Embryonic facial prominence (tissue), 1 donor: Measurements from ENCODE around the gene C3.
"Not testable (repeated sequence)": the region's sequence is repeated elsewhere in the genome, so short reads cannot be mapped to it uniquely, and the experiment has no call there.

Source experiments
- DNase-seq: peaks from one replicate; pipeline ENCODE4 v3.0.0-alpha.2; 2016; ENCODE audit errors: extremely low spot score

The C3 gene

DNA sequence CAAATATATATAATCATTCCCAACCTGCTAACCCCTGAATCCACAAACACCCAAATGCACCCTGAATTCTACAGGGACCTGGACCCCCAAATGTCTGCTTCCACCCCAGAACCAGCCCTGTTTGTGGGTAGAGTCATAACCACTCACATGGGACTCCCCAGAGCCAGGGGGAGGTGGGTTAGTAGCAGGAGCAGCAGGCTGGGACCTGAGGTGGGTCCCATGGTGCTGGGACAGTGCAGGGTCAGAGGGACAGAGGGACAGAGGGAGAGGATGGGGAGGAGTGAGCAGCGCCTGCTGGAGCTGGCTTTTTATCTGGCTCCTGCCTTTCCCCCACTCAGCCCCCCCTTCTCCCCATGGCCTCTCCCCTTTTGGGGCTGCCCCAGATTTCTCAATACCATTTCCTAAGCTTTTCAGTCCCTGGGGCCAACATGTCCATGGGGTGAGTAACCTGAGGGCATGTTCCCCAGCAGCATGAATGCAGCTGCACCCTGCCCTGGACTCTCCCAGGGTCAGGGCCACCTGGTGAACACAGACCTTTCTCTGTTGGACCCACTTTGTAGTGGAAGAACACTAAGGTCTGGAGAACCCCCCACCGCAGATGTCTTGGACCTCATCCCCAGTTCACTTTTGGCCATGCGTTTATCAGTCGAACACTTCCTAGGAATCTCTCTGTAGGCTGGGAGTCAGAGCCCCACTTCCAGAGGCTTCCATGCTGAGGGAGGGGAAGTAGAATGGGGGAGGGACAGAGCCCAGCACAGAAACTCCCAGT, at the start of gene C3:
Gene C3, minus strand, starts transcription at position 282 of the 769 bp plus-strand sequence. Its CDS starts 61 bp downstream, at position 221.
- no peak for DNase-seq

DNA sequence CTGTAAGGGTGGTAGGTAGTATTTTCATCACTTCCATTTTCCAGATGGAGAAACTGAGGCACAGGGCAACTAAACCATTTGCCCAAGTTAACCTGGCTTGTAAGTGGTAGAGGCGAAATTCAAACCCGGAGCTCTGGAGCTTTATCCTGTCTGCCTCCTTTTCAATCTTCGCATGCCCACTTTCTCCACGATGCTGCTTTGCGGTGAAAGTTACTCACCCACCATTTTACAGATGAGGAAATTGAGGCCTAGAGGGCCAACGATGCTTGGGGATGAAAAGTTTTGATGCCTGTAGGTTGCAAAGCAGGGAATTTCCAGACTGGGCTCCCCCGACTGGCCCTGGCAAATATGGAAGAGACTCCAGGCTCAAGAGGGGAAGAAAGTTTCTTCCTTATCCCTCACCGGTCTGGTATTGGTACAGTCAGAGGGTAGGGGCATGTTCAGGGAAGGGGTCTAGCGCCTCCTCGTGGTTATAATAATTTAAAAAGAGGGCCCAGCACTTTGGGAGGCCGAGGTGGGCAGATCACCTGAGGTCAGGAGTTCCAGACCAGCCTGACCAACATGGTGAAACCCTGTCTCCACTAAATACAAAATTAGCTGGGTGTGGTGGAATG, 48.7 kb upstream of the C3 start:
- no peak for DNase-seq

DNA sequence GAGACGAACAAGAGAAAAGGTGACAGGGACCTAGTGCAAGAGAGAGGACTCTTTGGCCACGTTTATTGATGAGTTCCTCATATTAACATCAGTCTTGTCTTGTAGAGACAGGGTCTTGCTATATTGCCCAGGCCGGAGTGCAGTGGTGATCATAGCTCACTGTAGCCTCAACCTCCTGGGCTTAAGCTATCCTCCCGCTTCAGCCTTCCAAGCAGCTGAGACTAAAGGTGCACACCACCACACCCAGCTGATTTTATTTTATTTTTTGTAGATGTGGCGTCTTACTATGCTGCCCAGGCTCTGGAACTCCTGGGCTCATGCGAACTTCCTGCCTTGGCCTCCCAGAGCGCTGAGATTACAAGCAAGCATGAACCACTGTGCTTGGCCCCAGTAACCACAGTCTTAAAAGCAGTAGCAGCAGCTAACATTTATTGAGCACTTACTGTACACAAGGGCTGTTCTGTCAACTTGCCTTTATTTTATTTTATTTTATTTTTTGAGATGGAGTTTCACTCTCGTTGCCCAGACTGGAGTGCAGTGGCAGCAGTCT, 47.9 kb upstream of the C3 start:
- DNase-seq: no peak

DNA sequence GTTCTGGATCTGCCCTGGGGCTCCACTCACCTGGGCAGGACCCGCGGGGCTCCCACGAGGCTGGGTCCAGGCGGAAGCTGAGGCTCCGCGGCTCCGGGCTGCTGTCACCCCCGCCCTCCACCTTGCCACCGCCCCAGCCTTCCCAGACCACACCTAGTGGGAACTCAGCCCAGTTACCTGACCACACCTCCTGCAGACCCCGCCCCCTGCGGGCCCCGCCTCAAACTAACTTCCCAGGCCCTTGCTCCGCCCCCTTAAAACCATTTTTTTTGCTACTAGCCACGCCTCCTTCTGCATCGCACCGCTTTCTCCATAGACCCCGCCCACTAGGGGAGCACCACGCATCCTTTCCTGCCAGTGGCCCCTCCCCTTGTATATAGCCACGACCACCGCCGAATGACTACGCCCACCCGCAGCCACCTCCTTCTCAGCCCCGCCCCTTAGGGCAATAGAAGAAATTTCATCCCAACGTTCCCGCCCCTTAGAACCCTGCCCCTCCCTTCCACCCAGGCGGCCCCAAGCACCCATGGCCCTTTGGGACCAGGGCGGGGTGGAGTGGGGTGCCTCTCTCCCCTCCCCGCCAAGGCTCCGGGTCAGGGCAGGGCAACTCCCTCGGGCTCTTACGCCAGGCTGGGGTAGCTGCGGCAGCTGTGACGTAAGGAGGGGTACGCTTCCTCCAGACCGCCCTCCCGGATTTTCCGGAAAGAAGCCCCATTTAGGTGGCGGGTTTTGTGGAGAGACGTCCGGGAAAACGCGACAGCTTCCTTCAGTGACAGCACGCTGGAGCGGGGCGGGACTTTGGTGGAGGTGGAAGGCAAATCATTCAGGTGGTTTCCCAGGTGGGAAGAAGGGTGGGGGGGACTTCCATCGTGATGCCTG, 47.1 kb upstream of the C3 start, which contains the start of gene SH2D3A:
Gene SH2D3A, minus strand, starts transcription at position 79 of the 879 bp plus-strand sequence. CDS start 3,687 bp downstream, outside the sequence.
- peak; percentile 48 for DNase-seq

DNA sequence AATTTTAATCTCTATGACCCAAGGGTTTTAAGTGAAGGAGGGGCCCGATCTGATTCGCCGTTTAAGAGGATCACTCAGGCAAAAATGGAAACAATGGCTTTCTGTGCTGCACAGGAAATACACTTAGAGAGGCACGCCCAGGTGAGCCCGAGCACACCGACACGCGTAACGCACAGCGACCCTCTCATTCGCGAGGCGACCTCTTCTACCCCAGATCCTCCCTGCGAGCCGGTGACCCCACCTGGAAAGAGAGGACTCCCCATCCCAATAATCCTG, 46.6 kb upstream of the C3 start:
- no peak for DNase-seq

DNA sequence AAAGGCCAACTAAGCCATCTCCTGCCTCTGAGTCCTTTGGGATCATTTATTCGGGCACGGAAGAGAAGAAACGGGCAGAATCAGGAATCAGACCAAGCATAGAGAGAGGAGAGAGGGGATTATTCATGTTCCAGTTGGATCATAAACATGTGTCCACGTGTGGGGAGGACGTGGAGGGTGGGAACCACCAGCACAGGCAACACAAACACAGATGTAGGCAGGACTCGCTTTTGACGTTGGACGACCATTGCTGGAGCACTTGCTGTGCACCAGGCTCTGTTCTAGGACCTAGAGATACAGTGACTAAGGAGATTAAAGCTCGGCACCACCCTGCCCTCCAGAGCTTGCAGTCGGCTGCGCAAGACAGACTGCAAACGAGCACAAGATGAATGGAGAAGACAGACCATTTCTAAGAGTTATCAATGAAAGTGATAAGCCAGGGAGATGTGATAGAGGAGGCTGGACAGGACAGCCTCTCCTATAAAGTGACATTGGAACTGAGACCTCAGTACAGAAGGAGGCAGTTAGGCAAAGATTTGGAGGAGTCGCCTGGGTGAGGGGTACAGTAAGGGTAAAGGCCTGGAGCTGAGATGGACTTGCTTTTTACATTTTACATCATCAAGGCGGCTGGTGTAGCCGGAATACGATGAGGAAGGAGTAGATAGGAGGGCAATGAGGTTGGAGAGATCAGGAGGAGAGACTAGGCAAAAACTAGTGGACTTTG, 46.1 kb upstream of the C3 start:
- DNase-seq: no peak

DNA sequence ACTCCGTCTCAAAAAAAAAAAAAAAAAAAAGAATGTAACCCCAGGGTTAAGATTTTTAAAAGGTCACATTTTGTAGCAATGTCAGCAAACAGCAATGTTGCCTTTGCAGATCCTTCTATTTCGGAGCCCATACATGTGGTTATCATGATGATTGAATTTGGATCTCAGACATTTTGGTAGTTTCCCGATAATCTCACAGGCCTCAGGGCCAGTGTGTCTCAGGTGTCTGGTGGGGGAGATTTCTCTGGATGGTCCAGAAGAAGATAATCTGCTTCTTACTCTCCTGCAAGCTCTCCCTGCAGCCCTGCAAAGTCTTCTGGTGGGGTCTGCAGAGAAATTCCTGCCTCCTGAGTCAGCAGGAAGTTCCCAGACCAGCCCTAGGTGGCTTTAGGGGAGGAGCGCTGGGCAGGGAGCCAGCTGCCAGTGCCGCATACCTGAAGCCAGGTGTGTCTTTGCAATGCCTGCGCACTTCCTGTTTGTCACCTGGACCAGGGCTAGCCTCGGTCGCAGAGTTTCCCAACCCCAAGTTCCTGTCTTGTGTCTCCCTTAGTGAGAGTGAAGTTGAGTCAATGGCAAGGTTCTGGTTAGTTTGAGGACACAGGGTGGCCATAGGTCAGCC, 45.4 kb upstream of the C3 start:
- DNase-seq: no peak

DNA sequence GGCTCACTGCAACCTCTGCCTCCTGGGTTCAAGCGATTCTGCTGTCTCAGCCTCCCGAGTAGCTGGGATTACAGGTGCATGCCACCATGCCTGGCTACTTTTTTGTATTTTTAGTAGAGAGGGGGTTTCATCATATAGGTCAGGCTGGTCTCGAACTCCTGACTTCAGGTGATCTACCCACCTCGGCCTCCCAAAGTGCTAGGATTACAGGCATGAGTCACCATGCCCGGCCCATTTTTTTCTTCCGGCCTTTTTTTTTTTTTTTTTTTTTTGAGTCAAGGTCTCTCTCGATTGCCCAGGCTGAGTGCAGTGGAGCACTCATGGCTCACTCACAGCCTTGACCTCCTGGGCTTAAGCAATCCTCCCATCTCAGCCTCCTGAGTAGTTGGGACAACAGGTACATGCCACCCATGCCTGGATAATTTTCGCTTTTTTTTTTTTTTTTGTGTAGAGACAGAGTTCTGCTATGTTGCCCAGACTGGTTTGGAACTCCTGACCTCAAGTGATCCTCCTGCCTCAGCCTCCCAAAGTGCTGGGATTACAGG, 41.9 kb upstream of the C3 start:
- not testable (repeated sequence) for DNase-seq

DNA sequence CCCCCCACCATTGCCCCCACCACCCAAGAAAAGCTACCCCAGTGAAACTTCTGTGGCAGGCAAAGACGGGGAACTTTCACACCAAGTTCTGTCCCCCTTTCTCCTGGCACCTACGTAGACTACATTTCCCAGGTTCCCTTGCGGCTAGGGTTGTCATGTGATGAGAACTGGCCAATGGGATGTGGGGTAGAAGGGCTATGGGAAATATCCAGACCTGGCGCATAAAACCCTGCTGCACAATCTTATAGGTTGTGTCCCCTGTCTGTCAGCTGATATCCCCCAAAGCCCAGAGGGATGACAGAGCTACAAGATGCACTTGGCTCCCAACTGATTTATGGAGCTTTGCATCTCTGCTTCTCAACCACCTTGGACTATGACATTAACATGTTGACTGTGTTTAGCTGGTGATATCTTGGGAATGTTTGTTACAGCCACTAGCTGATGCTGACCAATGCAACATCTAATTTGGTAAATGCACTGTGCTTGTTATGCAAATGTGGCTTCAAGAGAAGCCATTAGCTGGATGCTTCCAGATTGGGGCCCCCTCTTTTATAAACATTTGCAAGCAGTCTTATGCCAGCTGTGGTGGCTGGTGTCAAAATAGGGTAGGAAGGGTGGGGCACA, 40.7 kb upstream of the C3 start:
- no peak for DNase-seq

DNA sequence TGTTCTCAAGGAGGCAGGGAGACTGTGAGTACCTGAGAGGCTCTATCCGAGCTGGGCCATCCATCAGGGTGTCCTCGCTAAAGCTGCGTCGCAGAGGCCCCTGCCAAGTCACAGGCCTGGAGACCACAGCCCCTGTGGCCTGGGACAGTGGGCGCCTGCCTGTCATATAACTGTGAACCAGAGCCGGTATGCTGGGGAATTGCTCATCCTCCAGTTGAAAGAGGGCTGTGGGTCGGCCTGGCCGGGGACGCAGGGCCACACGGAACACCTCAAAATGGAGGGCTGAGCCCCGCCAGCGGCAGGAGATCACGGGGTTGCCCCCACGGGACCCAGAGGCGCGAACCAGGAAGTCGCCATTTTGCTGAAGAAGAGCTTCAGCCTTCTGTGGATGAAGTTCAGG, 40.2 kb upstream of the C3 start:
- no peak for DNase-seq

DNA sequence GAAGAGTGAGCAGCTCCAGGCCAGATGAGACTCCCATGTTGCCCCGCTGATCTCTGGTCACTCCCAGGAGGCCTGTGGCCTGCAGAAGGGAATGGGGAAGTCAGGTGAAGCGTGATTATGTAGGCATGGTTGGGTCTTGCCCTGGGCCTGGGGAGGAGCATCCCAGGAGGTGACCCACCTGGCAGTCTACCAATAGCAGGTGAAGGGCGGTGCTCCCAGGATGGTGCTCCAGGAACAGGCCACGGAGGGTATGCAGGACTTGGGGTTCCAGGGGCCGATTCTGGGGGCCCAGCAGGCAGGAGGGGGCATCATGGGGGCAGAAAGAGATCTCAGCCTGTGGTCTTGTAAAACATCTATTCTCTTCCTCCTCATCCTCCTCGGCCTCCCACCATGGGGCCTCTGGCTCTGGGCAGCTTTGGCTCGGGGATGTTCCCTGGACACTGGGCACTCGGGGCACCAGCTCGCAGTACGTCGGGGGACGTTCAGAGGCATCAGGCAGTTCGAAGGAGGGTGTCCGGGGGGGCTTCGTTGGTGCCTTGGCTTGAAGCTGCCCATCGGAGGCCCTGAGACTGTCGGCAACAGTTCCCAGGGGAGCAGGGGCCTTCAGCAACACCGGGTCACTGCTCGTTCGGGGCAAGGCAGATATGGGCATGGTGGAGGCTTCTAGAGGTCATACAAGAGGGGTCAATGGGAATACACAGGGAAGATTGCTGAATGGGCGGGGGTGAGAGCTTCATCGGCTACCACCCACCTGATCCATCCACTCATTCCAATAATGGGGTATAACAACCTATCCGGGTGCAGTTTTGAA, 34.4 kb upstream of the C3 start:
- DNase-seq: no peak

DNA sequence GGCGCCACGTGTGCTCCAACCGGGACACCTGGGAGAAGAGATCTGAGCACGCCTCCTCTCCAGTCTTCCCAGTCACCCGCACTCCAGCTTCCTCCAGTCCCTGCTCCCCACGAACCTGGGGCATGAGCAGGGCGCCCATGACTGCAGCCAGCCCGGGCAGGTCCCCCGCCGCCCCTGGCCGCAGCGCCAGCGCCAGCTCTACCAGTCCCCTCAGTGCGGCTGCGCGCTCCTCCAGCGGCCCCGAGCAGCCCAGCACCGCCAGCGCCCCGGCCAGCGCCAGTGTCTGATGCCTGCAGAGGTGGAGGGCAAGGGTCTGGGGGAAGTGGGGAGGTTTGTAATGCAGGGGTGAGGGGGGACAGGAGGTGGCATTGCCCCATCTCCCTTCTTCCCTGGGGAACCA, 33.7 kb upstream of the C3 start:
- no peak for DNase-seq

DNA sequence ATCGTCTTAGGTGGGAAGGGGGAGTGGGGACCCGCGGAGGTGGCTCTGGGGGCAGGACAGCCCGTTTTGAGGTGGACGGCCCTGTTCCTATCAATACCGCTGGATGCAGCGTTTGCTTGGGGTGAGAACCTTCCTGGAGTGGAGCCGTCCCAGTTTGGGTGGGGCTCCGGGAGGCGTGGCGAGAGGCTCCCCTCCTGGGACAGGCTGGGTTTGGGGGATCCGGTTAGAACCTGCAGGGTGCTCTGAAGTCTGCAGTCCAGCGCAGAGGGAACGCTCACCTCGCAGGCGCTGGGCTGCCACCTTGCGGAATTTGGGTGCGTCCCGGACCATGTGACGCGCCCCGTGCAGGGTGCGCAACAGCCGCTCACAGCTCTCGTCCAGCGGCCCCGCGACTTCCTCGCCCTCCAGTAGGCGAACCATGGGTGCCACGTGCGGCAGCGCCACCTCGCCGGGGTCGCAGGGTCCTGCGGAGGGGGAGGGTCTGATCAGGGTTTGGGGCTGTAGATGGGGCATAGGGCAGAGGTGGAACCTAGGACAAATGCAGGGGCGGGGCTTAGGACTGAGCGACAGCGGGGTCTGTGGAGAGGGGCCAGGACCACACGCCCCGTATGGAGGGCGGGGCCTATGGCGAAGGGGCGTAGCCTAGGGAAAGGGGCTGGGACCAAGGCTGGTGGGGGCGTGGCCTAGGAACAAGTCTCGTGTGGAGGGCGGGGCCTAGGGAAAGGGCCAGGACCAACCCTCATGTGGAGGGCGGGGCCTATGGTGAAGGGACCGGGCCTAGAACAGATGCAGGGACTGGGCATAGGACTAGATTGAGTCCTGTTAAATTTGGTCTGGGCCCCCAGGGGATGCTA, 33.0 kb upstream of the C3 start:
- DNase-seq: no peak

DNA sequence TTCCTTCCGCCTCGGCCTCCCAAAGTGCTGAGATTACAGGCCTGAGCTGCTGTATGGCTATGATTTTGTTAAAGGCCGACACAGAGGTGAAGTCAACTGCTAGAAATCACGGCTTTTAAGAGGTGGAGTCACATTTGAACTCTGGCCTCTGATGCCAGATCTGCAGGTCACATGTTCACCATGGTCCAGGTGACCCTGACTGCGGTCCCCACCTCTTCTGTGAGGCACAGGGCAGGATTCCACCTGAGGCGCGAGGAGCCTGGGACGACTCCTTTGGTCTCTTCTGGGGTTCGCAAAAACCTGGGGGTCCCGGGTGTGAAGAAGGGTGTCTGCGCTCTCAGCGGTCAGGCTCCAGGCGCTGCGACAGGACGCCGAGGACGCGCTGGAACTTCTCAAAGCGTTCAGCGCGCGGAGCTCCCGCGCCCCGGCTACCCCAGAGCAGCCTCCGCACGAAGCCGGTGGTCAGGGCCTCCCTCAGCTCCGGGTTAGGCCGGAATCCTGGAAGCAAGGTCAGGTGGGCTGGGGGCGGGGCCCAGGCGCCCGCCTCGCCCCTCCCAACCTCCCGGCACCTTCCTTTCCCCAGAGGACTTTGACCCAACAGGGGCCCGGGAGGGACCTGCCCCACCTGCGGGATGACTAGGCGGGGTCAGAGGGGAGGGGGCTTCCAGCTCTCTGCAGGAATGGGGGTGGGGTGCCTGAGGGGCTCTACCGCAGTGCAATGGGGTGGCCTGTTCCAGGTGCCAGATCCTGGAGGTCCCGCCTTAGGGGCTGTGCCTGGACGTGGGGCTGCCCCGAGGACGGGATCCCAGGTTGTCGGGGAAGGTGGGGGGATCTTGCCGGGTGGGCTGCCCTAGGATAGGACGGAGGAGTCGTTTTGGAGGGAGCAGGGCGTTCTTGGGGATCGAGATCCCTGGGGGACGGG, 32.1 kb upstream of the C3 start:
- DNase-seq: no peak

DNA sequence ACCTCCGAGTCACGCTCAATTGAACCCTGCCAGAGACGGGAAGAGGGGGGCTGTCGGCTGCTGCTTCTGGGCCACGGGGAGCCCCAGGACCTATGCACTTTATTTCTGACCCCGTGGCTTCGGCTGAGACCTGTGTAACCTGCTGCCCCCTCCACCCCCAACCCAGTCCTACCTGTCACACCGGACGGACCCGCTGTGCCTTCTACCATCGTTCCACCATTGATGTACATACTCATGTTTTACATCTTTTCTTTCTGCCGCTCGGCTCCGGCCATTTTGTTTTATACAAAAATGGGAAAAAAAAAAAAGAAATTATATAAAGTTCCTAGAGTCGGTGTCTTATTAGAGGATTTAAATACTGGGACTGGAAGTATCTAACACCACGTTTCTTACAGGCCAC, 30.7 kb upstream of the C3 start:
- DNase-seq: no peak

DNA sequence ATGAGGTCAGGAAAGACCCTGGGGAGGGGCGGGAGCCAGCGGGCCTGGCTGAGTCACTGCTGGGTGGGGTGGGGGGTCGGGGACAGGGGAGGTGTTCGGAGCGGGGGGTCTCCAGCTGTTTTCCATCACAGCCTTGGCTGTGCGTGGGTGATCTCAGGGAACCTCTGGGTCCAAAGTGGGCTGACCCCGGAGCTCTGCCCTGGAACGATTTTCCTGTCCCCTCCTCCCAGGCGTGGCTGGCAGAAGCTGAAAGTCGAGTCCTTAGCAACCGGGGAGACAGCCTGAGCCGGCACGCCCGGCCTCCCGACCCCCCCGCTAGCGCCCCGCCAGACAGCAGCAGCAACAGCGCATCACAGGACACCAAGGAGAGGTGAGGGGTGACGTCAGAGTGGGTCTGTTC, 29.6 kb upstream of the C3 start:
- no peak for DNase-seq

DNA sequence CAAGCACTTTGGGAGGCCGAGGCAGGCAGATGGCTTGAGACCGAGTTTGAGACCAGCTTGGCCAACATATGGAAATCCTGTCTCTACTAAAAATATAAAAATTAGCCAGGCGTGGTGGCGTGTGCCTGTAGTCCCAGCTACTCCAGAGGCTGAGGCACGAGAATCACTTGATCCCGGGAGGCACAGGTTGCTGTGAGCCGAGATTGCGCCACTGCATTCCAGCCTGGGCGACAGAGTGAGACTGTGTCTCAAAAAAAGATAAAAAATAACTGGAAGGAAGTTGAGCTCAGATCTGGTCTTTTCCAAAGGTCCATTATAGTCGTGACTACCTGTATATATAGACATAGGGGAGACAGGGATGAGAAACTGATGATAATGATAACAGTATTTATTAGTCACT, 28.1 kb upstream of the C3 start:
- not testable (repeated sequence) for DNase-seq

DNA sequence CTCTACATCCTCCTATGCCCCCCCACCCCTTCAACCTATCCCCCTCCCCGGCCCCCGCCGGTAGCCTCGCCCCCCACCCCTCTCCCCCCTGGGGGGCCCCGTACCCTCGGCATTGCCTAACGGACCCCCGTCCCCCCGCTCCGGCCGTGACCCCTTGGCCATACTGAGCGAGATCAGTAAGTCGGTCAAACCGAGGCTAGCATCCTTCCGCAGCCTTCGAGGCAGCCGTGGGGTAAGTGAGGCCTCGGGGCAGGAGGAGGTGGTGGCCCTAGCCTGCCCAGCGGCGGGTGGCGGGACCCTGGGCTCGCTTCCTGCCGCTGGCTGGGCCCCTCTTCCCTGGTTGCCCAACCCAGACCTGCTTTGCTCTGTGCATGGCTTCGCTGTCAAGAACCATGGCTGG, 25.5 kb upstream of the C3 start:
- DNase-seq: no peak
